ENCODE measurements around the gene IDH3B. TPM values are rescaled to one million over a fixed set of nuclear protein-coding genes. Genes with fewer than 3 reads are reported as not detected.
"Not testable (repeated sequence)": the region's sequence is repeated elsewhere in the genome, so short reads cannot be mapped to it uniquely, and the experiment has no call there.

Gene IDH3B
- total RNA-seq, 1 donor from 2014 or later = 131 TPM

DNA sequence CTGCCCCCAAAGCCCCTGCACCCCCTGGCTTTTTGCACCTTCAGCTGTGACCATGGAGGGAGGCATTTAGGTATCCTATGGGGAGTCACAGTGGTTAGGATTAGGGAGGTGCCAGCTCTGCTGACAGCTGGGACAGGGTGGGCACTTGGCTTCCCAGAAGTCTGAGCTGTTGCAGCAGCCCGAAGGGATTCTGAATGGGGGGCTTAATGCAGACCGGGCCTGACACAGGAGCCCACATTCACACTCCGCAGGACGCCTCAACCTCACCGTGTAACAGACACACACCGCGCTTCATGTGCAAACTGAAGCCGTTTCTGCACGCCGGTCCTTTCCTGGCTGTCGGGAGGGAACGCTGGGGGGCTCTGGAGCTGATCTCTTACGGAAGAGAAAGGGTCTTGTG, 30.5 kb upstream of the IDH3B start:
- DNase-seq = no peak

DNA sequence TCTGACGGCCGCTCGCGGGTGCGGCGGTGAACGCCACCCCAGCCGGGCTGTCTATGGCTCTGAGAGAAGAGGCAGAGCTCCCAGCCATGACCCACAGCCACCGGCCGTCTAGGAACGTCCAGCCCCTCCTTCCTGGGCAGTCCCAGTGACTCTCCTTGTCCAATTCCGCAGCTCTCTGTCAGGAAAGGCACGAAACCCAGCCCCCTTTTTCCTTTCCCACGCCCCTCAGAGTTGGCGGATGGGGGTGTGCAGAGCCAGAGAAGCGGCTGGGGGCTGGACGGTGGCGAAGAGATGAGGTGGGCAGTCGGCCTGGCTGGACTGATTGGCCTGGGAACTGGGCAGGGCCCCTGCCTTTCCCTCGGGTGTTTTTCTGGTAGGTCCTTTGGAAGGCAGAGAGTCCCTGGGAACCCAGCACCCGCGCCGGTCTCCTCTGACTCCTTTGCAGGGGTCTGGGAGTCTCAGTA, 30.0 kb upstream of the IDH3B start:
- no peak for DNase-seq

GRCh38 chr20:2693286-2694007, 29.4 kb upstream of the IDH3B start:
- no peak for DNase-seq

GRCh38 chr20:2692886-2693285, 28.9 kb upstream of the IDH3B start:
- DNase-seq = no peak

GRCh38 chr20:2692036-2692885, 28.2 kb upstream of the IDH3B start, which contains the start of gene EBF4:
Gene EBF4 (plus strand): TSS chr20:2692780. CDS start chr20:2693646, 866 bp downstream.
- DNase-seq = peak; percentile 27

DNA sequence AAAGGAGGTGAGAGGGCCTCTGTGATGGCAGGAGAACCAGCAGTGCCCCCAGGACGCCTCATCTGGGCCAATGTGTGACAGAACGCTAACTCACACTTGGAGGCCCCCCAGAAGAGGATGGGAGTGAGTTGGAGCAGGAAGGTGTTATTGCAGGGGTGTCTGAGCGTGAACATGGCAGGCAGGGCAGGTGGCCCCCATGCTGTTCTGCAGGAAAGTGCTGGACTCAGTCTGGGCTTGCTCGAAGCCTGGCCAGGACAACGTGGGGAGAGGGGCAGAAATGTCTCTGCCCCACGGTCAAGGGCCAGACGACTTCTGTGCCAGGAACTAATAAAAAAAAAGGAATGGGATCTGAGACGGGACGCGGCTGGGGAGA, 27.6 kb upstream of the IDH3B start:
- DNase-seq = no peak

GRCh38 chr20:2691127-2691526, 27.1 kb upstream of the IDH3B start:
- no peak for DNase-seq

GRCh38 chr20:2690718-2691117, 26.7 kb upstream of the IDH3B start:
- no peak for DNase-seq

- DNase-seq = no peak
Observed at GRCh38 chr20:2690213-2690612, 26.2 kb upstream of the IDH3B start.

GRCh38 chr20:2688041-2688591, 24.1 kb upstream of the IDH3B start:
- peak; percentile 66 for DNase-seq

GRCh38 chr20:2687514-2687913, 23.5 kb upstream of the IDH3B start:
- no peak for DNase-seq

GRCh38 chr20:2684817-2685216, 20.8 kb upstream of the IDH3B start:
- not testable (repeated sequence) for DNase-seq

DNA sequence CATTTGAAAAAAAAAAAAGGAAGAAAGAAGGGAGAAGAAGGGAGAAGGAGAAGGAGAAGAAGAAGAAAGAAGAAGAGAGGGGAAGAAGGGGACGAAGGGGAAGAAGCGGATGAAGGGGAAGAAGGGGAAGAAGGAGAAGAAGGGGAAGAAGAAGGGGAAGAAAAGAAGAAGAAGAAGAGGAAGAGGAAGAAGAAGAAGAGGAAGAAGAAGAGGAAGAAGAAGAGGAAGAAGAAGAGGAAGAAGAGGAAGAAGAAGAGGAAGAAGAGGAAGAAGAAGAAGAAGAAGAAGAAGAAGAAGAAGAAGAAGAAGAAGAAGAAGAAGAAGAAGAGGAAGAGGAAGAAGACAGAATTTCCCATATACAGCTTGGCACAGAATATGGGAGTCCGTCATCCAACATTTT, 18.0 kb upstream of the IDH3B start:
- DNase-seq = not testable (repeated sequence)

DNA sequence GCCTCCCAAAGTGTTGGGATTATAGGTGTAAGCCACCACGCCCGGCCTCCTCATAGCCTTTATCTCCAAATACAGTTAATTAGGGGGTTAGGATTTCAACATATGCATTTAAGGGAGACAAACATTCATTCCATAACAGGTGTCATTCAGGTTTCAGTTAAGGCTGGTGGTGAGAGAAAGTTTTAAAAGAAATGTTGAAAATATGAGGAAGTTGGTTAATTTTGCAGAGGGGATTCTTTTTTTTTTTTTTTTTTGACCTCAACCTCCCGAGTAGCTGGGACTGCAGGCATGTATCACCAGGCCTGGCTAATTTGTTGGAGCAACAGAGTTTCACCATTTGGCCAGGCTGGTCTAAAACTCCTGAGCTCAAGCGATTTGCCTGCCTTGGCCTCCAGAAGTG, 16.0 kb upstream of the IDH3B start:
- DNase-seq = no peak

GRCh38 chr20:2673453-2673852, 9.4 kb upstream of the IDH3B start:
- DNase-seq = no peak

DNA sequence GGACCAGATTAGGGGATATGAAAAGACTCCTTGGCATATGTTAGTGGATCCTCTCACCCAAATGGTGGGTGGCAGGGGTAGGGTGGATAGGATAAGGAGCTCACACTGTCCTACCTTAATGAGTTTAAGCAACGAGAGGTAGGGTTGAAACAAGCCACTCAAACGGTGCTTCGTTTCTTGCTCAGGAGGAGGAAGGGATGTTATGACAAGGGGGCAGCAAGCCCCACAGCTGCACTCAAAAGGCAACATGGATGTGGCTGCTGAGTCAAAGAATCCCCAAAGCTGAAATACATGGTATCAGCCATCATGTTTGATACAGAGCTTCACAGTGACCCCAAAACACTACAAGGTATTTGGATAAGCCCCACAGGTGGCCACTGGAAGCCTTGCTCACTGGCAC, 8.4 kb upstream of the IDH3B start:
- no peak for DNase-seq

DNA sequence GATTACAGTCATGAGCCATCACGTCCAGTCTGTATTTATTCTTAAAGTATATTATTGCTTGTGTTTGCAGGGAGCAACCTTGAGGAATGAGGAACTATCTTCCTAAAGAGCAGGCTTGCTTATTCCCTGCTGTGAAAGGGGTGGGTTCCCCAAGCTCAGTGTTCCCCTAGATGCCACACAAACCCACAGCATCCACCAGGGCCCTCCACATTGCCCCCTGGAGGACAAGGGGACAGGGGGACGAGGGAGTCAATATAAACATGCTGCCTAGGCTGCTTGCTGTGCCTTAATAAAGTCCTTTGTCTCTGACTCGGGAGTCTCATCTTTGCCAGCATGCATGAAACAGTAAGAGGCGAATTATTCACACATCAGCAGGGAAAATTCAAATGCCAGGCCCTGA, 8.0 kb upstream of the IDH3B start:
- DNase-seq = no peak

- no peak for DNase-seq
Observed at GRCh38 chr20:2663364-2663886, 591 bp downstream of the IDH3B start.

DNA sequence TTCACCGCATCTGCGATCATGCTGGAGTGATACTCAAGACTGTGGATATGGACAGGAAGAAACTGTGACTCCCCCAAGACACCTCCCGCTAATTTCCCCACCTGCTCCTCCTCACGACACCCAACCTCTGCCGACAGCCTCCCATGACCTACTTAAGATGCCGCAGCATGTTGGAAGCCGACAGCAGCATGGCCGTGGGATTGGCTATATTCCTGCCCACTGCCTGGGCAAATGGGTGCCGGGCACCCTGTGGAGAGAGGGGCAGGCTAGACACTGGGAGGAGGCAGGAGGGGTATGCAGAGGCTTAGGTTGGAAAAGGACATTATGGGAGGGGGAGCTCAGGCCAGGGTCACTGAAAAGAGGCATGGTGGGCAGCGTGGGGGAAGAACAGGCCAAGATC, 4.5 kb downstream of the IDH3B start:
- DNase-seq = no peak

DNA sequence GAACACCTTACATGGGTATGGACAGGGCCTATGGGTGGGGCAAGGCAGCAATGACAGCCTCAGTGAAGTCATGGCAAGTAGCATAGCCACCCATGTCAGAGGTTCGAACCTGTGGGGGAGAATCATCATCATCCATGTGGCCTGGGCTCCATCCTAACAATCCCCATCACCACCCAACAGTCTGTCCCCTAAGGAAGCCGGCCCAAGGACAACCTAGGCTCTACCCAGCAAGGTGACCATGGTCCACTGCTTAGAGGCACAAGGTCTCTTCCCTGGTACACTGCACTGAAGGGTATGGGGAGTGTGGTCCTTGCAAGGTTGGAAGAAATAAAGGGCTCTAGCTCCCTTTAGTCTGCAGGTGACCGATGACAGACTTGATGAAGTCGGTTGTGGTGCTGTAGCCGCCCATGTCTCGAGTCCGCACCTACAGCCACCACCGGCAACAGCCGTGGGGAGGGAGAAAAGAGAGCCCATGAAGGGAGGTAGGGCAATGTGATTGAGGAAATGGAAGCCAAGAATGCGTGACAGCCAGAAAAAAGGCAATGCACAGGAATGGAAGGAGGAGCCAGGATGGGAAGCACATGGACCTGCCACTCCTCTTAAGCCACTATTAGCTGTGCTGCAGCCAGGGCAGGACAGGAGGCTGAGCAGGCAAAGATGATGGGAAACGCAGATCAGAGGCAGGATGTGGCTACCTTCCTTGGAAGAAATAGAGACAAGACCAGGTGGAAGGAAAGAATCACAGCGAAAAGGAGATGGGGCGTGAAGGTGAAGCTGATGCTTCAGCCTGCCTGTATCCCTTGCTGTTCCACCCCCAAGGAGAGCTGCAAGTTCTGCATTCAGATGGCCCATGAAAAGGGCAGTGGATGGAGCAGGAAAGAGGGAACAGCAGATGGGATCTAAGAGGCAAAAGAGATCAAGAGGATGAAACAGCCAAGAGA, 5.3 kb downstream of the IDH3B start:
- no peak for DNase-seq

DNA sequence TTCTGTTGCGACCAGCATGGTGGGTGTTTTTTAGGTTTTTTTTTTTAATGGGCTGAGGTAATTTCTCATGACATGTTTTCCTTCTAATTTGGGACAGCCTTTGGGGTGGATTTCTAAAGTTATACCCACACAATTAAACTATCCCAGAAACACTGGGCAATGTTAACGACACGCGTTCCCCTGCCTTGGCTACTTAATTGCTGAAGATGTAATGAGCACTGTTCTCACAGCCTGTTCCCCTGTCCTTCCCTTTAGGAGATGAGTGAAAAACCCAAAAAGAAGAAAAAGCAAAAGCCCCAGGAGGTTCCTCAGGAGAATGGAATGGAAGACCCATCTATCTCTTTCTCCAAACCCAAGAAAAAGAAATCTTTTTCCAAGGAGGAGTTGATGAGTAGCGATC, 6.3 kb downstream of the IDH3B start:
- DNase-seq = no peak

GRCh38 chr20:2657241-2657640, 6.8 kb downstream of the IDH3B start:
- no peak for DNase-seq

Data from dermis blood vessel endothelial cell (primary cell).